Panc1 (cell line): ENCODE measurements around the gene AMZ1. TPM values are rescaled to one million over a fixed set of nuclear protein-coding genes. Genes with fewer than 3 reads are reported as not detected.

Experiments
- ATAC-seq: fragments of 200-7000 bp; cut with Tn5 transposase; 2 replicates; pipeline ENCODE4 v1.9.1; 2020; ENCODE audit warnings: mild to moderate bottlenecking, moderate library complexity
- BruUV-seq: library from RNA; stranded (reverse); fragments of 400-500 nt; replicated peaks from 2 replicates; lab custom pipeline; 2021; lab: Mats Ljungman, UMichigan
- CTCF ChIA-PET: fragments of 300-600 bp; sonication (Branson Sonifier 250); formaldehyde crosslinking; loops from one replicate; lab custom pipeline; 2022; ENCODE audit warnings: antibody characterized with exemption; lab: Charles Lee
- POLR2A ChIA-PET: fragments of 300-600 bp; sonication (Branson Sonifier 250); formaldehyde crosslinking; loops from one replicate; lab custom pipeline; 2022; ENCODE audit warnings: antibody characterized with exemption; lab: Charles Lee
- DNase-seq: peaks from one replicate; pipeline ENCODE4 v3.0.0-alpha.2; 2010; ENCODE audit warnings: low read depth, low spot score
- H3K27ac ChIP-seq: 2 replicates; pipeline ENCODE4 v1.5.1; 2011; ENCODE audit warnings: mild to moderate bottlenecking, low read length, inconsistent platforms
- H3K27me3 ChIP-seq: fragments of 200-500 bp; sonication (Bioruptor generic); 2 replicates; pipeline ENCODE4 v1.6.0; 2014; ENCODE audit warnings: low read length, inconsistent platforms; ENCODE audit not compliant: control insufficient read depth, insufficient read depth
- H3K36me3 ChIP-seq: fragments of 200-500 bp; sonication (Bioruptor generic); 2 replicates; pipeline ENCODE4 v1.5.1; 2014; ENCODE audit warnings: inconsistent platforms, mild to moderate bottlenecking, low read length, moderate library complexity; ENCODE audit not compliant: control insufficient read depth, insufficient read depth
- H3K4me1 ChIP-seq: 2 replicates; pipeline ENCODE4 v1.5.1; 2011; ENCODE audit warnings: inconsistent platforms, mild to moderate bottlenecking, low read length, moderate library complexity; ENCODE audit not compliant: control insufficient read depth, insufficient read depth
- H3K4me3 ChIP-seq, 2 experiments: 2 replicates each; pipeline ENCODE4 v1.5.1; 2011 to 2012; ENCODE audit warnings: low read depth in 2 of 2, low read length in 2 of 2, mild to moderate bottlenecking in 2 of 2, inconsistent platforms in 1 of 2, moderate library complexity in 1 of 2
- H3K9me3 ChIP-seq: fragments of 200-500 bp; sonication (Bioruptor generic); 2 replicates; pipeline ENCODE4 v1.5.1; 2014; ENCODE audit warnings: low read depth, mild to moderate bottlenecking, inconsistent platforms, low read length, moderate library complexity; ENCODE audit not compliant: control insufficient read depth, insufficient read depth
- CTCF ChIP-seq: fragments of 450-650 bp; IDR thresholded peaks from 2 replicates; pipeline ENCODE4 v1.5.1; 2017; ENCODE audit warnings: mild to moderate bottlenecking
- POLR2AphosphoS5 ChIP-seq: IDR thresholded peaks from 2 replicates; pipeline ENCODE4 v1.6.1; 2012; ENCODE audit warnings: mild to moderate bottlenecking, low read depth, low read length, moderate library complexity
- REST ChIP-seq, 2 experiments: IDR thresholded peaks; 2 replicates each; pipeline ENCODE4 v1.6.1; 2011 to 2012; ENCODE audit warnings: low read depth in 2 of 2, control low read depth in 1 of 2, low read length in 1 of 2, mild to moderate bottlenecking in 1 of 2, moderate library complexity in 1 of 2; ENCODE audit not compliant: insufficient read depth in 1 of 2
- SIN3A ChIP-seq: IDR thresholded peaks from 2 replicates; pipeline ENCODE4 v1.6.1; 2012; ENCODE audit warnings: low read depth, mild to moderate bottlenecking, low read length, moderate library complexity, borderline replicate concordance; ENCODE audit not compliant: insufficient read depth
- TCF7L2 ChIP-seq: IDR thresholded peaks from 2 replicates; pipeline ENCODE4 v1.6.1; 2011; ENCODE audit warnings: mild to moderate bottlenecking, low read depth, low read length, inconsistent platforms
- in situ Hi-C: cut with HindIII; loops from 2 replicates; pipeline ENCODE4 v1.10.0; 2016; ENCODE audit warnings: low sequenced_read_pairs, low pct_unique_long_range_greater_than_20kb
- intact Hi-C: fragments of 100-400 bp; cut with micrococcal nuclease; formaldehyde crosslinking; loops from one replicate; pipeline ENCODE4 v1.10.0; 2022; ENCODE audit not compliant: unreplicated experiment
- total RNA-seq: library from RNA; stranded (reverse); gene quantifications from one replicate; pipeline ENCODE4 v1.2.1, GENCODE V29; 2021; ENCODE audit not compliant: unreplicated experiment

AMZ1 gene
- total RNA-seq, 1 experiment from 2014 or later: 0.57 TPM

- Histone ChIP-seq H3K9me3 (no peaks in the 10 kb centered on the region), H3K36me3 (no peaks in the 10 kb centered on the region), H3K4me3 (no peak overlapping the region), H3K27ac (no peak overlapping the region), H3K27me3 (no peaks in the 10 kb centered on the region), H3K4me1 (peaks cover 3% of the 10 kb centered on the region; the same call in 1 of the 2 replicates)
- ATAC-seq (no peak), DNase-seq (no peak)
- BruUV-seq: no TSS peak
- ChIA-PET POLR2A (interaction anchor here (0.5 to 0.6 kb wide), 2 partner anchors 152 to 1747 kb away, joined by 3 read pairs; no protein-coding TSS in a partner anchor), CTCF (interaction anchor here (0.5 to 1.8 kb wide), 10 partner anchors 9 to 258 kb away, joined by 3 to 6 read pairs (median 3); no protein-coding TSS in a partner anchor)
- intact Hi-C loops (no loop called here), in situ Hi-C loops (no loop called here)
- TF ChIP-seq CTCF: no peak
- TF ChIP-seq POLR2AphosphoS5: no peak
- TF ChIP-seq REST (IDR thresholded peaks at IDR 0.05; ENCODE audit: insufficient read depth in 1 of 2, low read depth in 2 of 2, low read length in 1 of 2): no peak
- TF ChIP-seq TCF7L2: no peak
- TF ChIP-seq SIN3A: no peak
Observed at GRCh38 chr7:2710286-2710655, 22.3 kb downstream of the AMZ1 start.

GRCh38 chr7:2710901-2711551 is 23.0 kb downstream of the AMZ1 start:
- POLR2A ChIA-PET: interaction anchor here (0.6 kb wide), 1 partner anchor 1747 kb away, joined by 3 read pairs; no protein-coding TSS in a partner anchor
- CTCF ChIA-PET: interaction anchor here (0.7 to 1.8 kb wide), 3 partner anchors 8 to 109 kb away, joined by 3 to 6 read pairs (median 3); no protein-coding TSS in a partner anchor
- Histone ChIP-seq H3K9me3 (no peaks in the 10 kb centered on the region), H3K36me3 (no peaks in the 10 kb centered on the region; the same call in 1 of the 2 replicates), H3K27ac (no peak overlapping the region), H3K4me1 (peaks cover 3% of the 10 kb centered on the region; the same call in 1 of the 2 replicates), H3K27me3 (no peaks in the 10 kb centered on the region), H3K4me3 (no peak overlapping the region)
- no peak for DNase-seq
- BruUV-seq: no TSS peak
- ATAC-seq: no peak
- in situ Hi-C loops: no loop called here
- intact Hi-C loops: no loop called here
- TF ChIP-seq POLR2AphosphoS5 (no peak), TCF7L2 (no peak), REST (IDR thresholded peaks at IDR 0.05; ENCODE audit: insufficient read depth in 1 of 2, low read depth in 2 of 2, low read length in 1 of 2) (no peak)
